Smooth muscle cell (in vitro differentiated cells): ENCODE measurements around the gene TMEM106A. TPM values are rescaled to one million over a fixed set of nuclear protein-coding genes. Genes with fewer than 3 reads are reported as not detected.

Source experiments
- DNase-seq: peaks from one replicate; lab custom pipeline; 2025; ENCODE audit not compliant: unreplicated experiment; lab: John Stamatoyannopoulos, UW
- H2AFZ ChIP-seq: fragments of 200-600 bp; sonication (generic); 2 replicates; pipeline ENCODE4 v1.6.0; 2016; ENCODE audit warnings: antibody characterized with exemption, low read depth, mild to moderate bottlenecking
- H3F3A ChIP-seq: fragments of 200-600 bp; sonication (generic); 2 replicates; pipeline ENCODE4 v1.6.0; 2017; ENCODE audit warnings: antibody characterized with exemption, low read depth
- H3K27ac ChIP-seq: fragments of 200-600 bp; sonication (generic); 2 replicates; pipeline ENCODE4 v1.5.1; 2016; ENCODE audit warnings: low read depth, mild to moderate bottlenecking
- H3K27me3 ChIP-seq: fragments of 200-600 bp; sonication (generic); 2 replicates; pipeline ENCODE4 v1.6.1; 2016; ENCODE audit warnings: low read depth, mild to moderate bottlenecking
- H3K36me3 ChIP-seq: fragments of 200-600 bp; sonication (generic); 2 replicates; pipeline ENCODE4 v1.5.1; 2016; ENCODE audit warnings: low read depth
- H3K4me1 ChIP-seq: fragments of 200-600 bp; sonication (generic); 2 replicates; pipeline ENCODE4 v1.5.1; 2016; ENCODE audit warnings: low read depth
- H3K4me2 ChIP-seq: fragments of 200-600 bp; sonication (generic); 2 replicates; pipeline ENCODE4 v1.6.0; 2016; ENCODE audit warnings: mild to moderate bottlenecking
- H3K4me3 ChIP-seq: fragments of 200-600 bp; sonication (generic); 2 replicates; pipeline ENCODE4 v1.5.1; 2016; ENCODE audit warnings: mild to moderate bottlenecking
- H3K79me2 ChIP-seq: fragments of 200-600 bp; sonication (generic); 2 replicates; pipeline ENCODE4 v1.6.0; 2016; ENCODE audit warnings: low read depth, mild to moderate bottlenecking
- H3K9ac ChIP-seq: fragments of 200-600 bp; sonication (generic); 2 replicates; pipeline ENCODE4 v1.6.0; 2016; ENCODE audit warnings: low read depth
- H3K9me3 ChIP-seq: fragments of 200-600 bp; sonication (generic); replicated peaks from 2 replicates; pipeline ENCODE4 v1.5.1; 2016; ENCODE audit warnings: low read depth
- H4K20me1 ChIP-seq: fragments of 200-600 bp; sonication (generic); 2 replicates; pipeline ENCODE4 v1.6.0; 2016; ENCODE audit warnings: low read depth
- WGBS: methylation state at CpG from one replicate; pipeline ENCODE4 v1.1.7; 2016; ENCODE audit warnings: low lambda C conversion rate; 5-methylcytosine and 5-hydroxymethylcytosine counted together
- polyA plus RNA-seq: library from polyadenylated mRNA; unstranded; fragments of >200 nt; fragmentation: Nextera tagmentation; extraction: Ambion mirVana; gene quantifications from 2 replicates; pipeline ENCODE4 v1.2.1, GENCODE V29; 2016
- total RNA-seq: library from RNA; depleted of rRNA; stranded (reverse); fragments of >200 nt; gene quantifications from 2 replicates; pipeline ENCODE4 v1.2.3, GENCODE V29; 2014
- TF ChIP-seq, protein P1 (sequence below): fragments of 200-600 bp; sonication (generic); IDR thresholded peaks from 2 replicates; pipeline ENCODE4 v1.5.1; 2017; ENCODE audit warnings: borderline replicate concordance, mild to moderate bottlenecking, antibody characterized with exemption; ENCODE audit not compliant: insufficient read depth, poor library complexity, severe bottlenecking

The TMEM106A gene
- total and polyA plus RNA-seq, 2 experiments from 2014 or later: 4.6 to 5.8 TPM

DNA sequence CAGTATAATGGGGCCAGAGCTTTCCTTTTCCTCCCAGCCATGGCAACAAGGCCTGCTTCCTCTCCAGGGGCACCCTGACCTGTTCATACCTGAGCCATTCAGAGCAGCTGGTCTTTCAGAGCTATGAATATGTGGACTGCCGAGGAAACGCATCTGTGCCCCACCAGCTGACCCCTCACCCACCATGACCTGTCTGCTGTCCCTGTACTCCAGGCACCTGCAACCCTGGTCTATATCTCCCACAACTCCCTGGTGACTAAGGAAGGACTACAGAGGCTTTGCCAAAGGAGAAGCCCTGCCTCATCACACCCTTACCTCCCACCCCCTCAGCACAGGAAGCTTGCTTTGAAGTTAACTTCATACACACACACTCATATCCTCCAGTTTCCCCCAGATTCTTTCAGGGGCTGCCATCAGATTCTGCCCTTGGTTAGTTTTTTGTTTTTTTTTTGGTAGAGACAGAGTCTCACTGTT is 6.0 kb downstream of the TMEM106A start:
- TF ChIP-seq, protein P1, sequence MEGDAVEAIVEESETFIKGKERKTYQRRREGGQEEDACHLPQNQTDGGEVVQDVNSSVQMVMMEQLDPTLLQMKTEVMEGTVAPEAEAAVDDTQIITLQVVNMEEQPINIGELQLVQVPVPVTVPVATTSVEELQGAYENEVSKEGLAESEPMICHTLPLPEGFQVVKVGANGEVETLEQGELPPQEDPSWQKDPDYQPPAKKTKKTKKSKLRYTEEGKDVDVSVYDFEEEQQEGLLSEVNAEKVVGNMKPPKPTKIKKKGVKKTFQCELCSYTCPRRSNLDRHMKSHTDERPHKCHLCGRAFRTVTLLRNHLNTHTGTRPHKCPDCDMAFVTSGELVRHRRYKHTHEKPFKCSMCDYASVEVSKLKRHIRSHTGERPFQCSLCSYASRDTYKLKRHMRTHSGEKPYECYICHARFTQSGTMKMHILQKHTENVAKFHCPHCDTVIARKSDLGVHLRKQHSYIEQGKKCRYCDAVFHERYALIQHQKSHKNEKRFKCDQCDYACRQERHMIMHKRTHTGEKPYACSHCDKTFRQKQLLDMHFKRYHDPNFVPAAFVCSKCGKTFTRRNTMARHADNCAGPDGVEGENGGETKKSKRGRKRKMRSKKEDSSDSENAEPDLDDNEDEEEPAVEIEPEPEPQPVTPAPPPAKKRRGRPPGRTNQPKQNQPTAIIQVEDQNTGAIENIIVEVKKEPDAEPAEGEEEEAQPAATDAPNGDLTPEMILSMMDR: no peak
- H3K9ac ChIP-seq: no peak overlapping the region
- H3K4me1 ChIP-seq: peaks cover under 1% of the 10 kb centered on the region
- H2AFZ ChIP-seq: no peak overlapping the region
- no peak overlapping the region for H3K4me3 ChIP-seq
- no peaks in the 10 kb centered on the region for H3K27me3 ChIP-seq
- no peak overlapping the region for H3K27ac ChIP-seq
- 100% methylated on average over 2 of the region's 2 CpGs for WGBS
- no peaks in the 10 kb centered on the region for H3F3A ChIP-seq
- H3K36me3 ChIP-seq: no peaks in the 10 kb centered on the region
- no peaks in the 10 kb centered on the region for H3K9me3 ChIP-seq
- no peak for DNase-seq
- H3K4me2 ChIP-seq: no peak overlapping the region
- no peaks in the 10 kb centered on the region for H3K79me2 ChIP-seq
- no peaks in the 10 kb centered on the region for H4K20me1 ChIP-seq

DNA sequence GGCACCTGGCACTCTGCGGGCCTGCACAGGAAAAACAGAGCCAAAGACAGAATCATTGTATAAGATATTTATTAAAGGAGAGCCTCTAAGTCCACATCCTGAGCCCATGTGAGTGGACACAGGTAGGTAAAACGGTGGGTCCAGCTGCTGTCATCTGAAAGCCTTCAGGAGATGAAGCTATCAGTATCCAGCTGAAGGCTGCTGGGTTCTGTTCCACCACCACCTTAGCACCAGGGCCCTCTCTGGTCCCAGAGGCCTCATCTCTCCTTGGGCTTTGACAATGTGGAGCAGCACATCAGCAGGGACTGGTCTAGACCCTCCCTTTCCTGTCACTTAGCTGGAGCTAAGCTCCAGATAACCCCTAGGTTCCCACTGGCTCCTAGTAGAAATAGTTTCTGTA is 7.3 kb downstream of the TMEM106A start:
- H4K20me1 ChIP-seq: no peaks in the 10 kb centered on the region
- no peaks in the 10 kb centered on the region for H3K27me3 ChIP-seq
- TF ChIP-seq, protein P1: no peak
- no peak overlapping the region for H3K4me2 ChIP-seq
- DNase-seq: no peak
- no peaks in the 10 kb centered on the region for H3F3A ChIP-seq
- H3K9ac ChIP-seq: no peak overlapping the region
- H3K9me3 ChIP-seq: no peaks in the 10 kb centered on the region
- H3K4me1 ChIP-seq: no peaks in the 10 kb centered on the region
- H3K4me3 ChIP-seq: no peak overlapping the region
- 100% methylated on average over 2 of the region's 2 CpGs for WGBS
- H3K36me3 ChIP-seq: no peaks in the 10 kb centered on the region
- H3K27ac ChIP-seq: no peak overlapping the region
- H3K79me2 ChIP-seq: no peaks in the 10 kb centered on the region
- no peak overlapping the region for H2AFZ ChIP-seq

DNA sequence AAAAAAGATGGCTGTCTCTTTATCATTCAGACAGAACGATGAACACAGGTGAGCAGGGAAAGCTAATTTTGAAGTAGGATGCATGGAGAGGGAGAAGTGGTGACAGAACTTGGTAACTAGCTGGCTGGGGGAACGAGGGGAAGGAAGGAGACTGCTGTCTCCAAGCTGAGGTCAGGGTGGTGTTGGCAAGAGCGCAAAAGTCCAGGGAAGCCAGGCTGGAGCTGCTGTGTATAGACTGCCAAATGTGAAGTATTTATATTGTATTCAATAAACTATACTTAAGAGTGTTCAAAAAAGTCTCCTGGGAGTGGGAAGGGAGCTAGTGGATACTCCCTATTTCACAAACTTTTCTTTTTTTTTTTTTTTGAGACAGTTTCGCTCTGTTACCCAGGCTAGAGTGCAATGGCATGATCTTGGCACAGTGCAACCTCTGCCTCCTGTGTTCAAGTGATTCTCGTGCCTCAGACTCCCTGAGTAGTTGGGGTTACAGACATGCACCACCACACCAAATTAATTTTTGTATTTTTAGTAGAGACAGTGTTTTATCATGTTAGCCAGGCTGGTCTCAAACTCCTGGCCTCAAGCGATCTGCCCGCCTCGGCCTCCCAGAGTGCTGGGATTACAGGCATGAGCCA is 8.2 kb downstream of the TMEM106A start:
- no peak overlapping the region for H2AFZ ChIP-seq
- no peaks in the 10 kb centered on the region for H4K20me1 ChIP-seq
- no peak overlapping the region for H3K9ac ChIP-seq
- no peaks in the 10 kb centered on the region for H3K9me3 ChIP-seq
- H3K4me2 ChIP-seq: no peak overlapping the region
- H3K27me3 ChIP-seq: no peaks in the 10 kb centered on the region
- TF ChIP-seq, protein P1: no peak
- WGBS: 93% methylated on average over 8 of the region's 8 CpGs
- H3K4me3 ChIP-seq: no peak overlapping the region
- DNase-seq: no peak
- H3F3A ChIP-seq: no peaks in the 10 kb centered on the region
- H3K36me3 ChIP-seq: no peaks in the 10 kb centered on the region
- H3K27ac ChIP-seq: no peak overlapping the region
- H3K79me2 ChIP-seq: no peaks in the 10 kb centered on the region
- H3K4me1 ChIP-seq: no peaks in the 10 kb centered on the region
